Activated CD4-positive, CD25-positive, alpha-beta regulatory T cell treated with anti-CD3 and anti-CD28 coated beads, Interleukin-2, amount 50 U/mL, for 72 hours (primary cell): ENCODE data around the gene VPS54.
"Not testable (repeated sequence)": the region's sequence is repeated elsewhere in the genome, so short reads cannot be mapped to it uniquely, and the experiment has no call there.

Source experiments
- DNase-seq: peaks from one replicate; pipeline ENCODE4 v3.0.0; 2021

VPS54 gene

DNA sequence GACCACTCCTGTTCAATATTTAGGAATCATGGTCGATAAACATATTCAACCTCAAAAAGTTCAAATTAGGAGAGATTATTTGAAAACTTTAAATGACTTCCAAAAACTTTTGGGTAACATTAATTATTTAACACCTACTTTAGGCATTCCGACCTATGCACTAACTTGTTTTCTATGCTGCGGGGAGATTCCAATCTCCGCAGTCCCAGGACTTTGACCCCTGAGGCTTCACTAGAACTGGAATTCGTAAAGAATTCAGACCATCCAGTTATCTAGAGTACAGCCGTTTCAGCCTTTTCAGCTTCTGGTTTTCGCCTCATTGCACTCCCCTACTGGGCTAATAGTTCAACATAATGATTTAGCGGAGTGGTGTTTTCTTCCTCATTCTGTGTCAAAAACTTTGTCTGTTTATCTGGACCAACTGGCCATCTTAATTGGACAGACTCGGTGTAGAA lies 26.1 kb downstream of the VPS54 start:
- DNase-seq: not testable (repeated sequence)

DNA sequence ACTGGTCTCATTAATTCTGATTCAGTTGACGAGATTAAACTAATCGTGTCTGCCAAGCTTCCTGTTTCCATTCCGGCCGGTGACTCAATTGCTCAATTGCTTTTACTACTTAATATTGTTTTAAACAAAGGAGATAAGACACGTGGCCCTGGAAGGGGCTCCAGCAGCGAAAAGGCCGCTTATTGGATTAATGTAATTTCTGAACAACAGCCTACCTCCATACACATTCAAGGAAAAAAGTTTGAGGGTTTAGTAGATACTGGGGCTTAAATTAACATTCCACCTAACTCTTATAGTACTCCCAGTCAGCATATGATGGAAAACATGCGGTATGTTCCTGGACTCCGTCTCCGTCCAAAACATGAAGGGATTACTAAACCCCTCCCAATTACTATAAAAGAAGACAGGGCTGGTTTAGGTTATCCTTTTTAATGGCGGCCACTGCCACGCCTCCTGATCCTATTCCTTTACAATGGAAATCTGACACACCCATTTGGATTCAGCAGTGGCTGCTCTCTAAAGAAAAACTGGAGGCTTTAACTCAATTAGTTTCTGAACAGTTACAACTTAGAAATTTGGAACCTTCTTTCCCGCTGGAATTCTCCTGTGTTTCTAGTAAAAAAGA lies 27.1 kb downstream of the VPS54 start:
- DNase-seq: no peak

DNA sequence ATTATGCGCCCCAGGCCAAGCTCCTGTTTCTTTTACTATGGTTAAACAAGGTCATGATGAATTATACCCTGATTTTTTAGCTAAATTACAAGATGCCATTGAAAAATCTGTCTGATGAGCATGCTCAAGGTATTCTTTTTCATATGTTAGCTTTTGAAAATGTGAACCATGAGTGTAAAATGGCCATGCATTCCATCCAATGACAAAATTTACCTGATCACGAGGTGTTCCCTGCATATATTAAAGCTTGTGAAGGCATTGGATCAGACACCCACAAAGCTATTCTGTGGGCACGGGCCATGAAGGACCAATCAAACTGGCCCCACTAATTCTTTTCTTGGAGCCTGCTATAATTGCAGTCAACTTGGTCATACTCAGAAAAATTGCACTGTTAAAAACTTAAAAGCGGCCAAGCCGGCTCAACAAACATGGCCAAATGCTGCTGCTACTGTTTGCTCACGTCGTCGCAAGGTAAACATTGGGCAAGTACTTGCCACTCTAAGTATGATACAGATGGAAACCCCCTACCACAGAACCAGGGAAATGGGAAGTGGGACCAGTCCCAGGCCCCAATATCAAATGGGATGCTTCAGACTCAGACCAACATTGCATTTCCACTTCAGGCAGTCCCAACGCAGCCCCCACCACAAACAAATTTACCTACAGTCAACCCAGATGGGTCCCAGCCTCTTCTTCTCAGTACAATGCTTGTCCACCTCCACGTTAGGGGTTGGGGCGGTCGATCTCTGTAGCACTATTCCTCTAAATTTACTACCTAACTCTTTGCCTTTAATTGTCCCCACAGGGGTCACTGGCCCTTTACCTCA lies 27.8 kb downstream of the VPS54 start:
- not testable (repeated sequence) for DNase-seq

DNA sequence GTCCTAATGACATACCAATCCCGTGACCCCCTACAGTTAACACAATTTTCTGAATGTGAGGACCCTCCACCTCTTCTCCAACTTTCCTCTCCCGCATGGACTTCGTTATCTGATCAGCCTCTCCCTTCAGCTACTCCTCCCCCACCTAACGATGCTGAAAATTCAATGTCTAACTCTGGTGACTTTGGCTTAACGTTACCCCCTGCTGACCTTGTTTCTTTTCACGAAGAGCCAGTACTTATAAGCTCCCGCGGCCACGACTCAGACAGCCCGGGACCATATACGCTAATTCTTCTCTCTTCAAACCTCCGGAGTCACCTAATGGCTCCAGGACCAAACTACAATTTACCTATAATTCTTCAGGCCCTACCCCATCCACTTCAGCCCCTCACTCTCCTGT lies 29.2 kb downstream of the VPS54 start:
- no peak for DNase-seq

DNA sequence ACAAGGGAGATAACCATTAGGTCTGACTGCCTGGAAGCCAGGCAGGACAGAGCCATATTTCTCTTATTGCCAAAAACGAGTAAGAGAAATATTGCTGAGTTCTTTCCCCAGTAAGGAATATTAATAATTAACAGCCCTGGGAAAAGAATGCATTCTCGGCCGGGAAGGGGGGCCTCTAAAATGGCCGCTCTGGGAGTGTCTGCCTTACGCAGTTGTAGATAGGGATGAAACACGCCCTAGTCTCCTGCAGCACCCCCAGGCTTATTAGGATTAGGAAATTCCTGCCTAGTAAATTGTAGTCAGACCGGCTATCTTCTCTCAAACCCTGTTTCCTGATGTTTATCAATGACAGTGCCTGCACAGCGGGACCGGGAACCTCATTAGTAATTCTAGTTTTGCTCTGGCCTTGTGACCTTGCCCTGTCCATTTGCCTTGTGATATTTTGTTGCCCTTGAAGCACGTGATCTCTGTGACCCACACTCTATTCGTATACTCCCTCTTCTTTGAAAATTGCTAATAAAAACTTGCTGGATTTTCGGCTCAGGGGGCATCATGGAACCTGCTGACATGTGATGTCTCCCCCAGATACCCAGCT lies 30.3 kb downstream of the VPS54 start:
- DNase-seq: not testable (repeated sequence)

DNA sequence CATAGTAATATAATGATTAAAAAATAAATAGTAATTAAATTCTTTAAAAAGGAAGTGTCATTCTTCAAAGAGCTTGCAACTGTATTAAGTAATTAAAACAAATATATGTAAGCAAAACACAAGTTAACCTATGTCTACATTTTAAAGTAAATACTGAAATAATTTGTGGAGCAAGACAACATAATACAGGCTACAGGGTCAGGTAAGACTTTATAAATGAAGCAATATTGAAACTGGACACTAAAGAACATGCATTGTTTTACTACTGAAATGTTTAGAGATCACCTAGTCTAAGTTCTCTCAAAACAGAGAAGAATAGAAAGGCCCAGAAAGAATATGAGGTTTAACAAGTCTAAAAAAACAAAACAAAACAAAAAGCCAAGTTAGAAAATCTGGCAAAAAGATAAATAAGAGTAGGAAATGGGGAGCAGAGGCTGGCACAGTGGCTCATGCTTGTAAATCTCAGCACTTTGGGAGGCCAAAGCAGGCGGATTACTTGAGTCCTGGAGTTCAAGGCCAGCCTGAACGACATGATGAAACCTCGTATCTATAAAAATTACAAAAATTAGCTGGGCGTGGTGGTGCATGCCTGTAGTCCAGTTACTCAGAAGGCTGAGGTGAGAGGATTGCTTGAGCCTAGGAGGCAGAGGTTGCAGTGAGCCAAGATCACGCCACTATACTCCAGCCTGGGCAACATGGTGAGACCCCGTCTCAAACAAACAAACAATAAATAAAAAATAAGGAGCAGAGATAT lies 34.4 kb downstream of the VPS54 start:
- DNase-seq: no peak

DNA sequence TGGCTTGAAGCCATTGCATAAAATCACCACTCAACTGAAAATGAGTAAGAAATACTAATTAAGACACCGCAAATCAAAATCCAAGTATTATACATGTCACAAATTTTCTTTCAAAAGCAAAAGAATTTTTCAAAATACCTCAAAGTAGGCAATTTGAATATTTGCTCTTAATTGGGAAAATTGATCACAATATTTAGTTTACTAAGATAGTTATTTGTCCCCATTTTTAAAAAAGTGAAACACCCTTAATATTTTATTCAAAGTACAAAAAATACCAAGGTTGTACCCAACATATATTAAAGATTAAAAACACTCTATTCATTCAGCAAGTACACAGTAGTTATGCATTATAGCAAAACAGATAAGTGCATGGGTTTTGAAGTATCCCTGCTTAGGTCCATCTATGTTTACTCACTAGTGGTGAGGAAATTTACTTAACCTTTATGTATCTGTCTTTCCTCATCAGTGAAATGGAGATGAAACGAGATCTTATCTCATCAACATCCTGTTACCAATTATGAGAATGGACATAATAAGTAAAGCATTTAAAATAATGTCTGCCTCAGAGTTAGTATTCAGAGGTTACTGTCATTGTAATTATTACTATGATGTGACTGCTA lies 35.1 kb downstream of the VPS54 start:
- no peak for DNase-seq

DNA sequence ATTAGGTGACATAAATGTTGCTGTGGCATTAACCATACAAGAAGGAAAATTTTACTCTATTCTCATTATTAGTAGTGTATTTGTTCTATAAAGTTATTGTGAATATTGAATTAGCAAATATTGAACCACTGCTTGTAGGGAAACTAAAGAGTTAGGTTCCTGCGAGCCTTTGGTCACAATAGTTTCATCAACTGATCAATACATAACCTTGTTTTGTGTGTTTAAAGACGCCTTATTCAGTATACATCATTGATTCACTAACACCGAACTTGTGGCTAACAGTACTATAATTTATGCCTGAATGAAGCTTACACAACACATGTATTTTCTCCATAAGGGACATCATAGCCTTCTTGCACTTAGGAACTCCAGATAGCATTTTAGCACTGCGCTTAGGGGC lies 36.9 kb downstream of the VPS54 start:
- no peak for DNase-seq

DNA sequence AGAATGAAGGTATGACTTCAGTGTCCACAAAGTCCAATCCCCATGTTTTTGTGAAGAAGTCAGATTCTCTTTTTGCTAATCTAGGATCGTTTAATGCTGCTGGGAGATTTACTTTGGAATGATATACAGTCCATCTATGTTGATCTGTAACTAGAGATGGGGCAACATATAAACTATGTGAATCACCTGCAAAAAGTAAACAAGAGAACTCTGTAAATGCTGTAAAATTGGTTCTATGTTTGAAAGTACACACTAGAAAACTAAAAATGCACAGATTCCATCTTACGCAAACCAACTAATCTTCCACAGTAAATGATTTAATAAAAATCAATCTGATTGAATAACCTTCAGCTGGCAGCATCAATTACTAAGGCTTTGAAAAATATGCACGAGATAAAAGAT lies 37.5 kb downstream of the VPS54 start:
- DNase-seq: no peak

DNA sequence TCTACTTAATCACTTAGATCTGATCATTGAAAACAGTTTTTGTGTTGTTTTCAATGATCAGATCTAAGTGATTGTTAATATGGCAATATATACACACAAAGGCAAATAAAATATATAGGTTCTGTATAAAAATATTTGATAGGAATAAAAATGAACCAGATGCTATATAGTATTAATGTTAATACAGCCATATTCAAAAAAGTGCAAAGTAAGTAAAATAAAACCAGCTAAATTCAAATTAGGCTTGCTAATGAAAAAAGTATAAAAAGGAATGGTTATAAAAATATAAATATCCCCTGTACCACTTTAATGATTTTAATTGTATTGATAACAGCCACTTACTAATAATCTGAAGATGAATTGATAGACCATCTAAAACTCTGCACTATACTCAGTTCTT lies 38.4 kb downstream of the VPS54 start:
- no peak for DNase-seq

DNA sequence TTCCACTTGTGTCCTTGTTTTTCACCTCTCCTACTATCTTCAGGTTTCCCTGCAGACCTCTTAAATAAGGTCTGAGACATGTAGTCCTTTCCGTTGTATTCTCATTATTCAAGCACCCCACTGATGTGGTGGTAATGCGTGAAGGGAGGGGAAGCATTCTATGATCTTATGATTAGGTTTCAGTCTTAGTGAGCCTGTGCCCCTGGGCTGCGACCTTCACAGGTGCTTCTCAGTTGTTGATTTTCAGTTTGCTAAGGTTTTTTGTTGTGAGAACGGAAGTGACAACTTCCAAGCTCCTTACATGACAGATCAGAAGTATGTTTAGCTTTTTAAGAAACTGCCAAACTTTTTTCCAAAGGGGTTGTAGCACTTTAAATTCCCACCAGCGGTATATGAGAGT lies 41.3 kb downstream of the VPS54 start:
- DNase-seq: no peak

DNA sequence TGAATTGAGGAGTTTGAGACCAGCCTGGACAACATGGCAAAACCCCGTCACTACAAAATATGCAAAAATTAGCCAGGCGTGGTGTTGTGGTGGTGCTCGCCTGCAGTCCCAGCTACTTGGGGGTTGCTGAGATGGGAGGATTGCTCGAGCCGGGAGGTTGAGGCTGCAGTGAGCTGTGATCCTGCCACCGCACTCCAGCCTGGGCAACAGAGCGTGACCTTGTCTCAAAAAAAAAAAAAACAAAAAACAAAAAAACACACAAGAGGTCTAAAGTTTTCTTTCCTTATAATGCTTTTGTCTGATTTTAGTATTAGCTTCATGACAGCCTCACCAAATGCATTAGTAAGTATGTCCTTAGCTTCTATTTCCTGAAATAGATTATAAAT lies 43.1 kb downstream of the VPS54 start:
- DNase-seq: no peak

DNA sequence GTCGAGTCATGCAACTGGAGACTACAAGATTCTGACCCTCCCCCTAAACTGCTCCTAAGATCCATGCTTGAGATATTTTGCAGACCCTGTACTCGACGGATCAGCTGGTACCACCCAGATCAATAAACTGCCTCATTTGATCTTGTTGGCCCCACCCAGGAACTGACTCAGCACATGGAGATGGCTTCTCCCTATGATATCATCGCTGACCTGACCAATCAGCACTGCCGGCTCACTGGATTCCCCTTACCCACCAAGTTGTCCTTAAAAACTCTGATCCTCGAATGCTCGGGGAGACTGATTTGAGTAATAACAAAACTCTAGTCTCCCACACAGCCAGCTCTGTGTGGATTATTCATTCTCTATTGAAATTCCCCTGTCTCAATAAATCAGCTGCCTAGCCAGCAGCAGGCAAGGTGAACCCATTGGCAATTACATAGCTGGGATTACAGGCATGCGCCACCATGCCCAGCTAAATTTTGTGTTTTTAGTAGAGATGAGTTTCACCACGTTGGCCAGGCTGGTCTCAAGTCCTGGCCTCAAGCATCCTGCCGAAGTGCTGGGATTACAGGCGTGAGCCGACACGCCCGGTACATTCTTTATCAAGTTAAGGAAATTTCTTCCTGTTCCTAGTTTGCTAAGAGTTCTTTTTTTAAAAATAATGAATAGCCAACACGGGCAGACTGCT lies 43.6 kb downstream of the VPS54 start:
- DNase-seq: no peak

DNA sequence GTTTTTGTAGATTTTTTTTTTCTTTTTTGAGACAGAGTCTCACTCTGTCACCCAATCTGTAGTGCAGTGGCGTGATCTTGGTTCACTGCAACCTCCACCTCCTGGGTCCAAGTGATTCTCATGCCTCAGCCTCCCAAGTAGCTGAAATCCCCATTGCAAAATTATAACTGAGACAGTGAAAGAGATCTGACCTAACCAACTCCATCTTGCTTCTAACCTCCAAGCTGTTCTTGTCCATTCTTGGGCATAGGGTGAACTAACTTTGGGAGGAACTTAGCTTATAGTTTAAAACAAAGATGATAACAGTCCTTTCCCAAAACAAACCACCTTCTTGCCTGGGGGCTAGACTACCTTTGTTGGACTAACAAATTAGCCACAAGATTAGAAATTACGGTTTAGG lies 44.2 kb downstream of the VPS54 start:
- not testable (repeated sequence) for DNase-seq

DNA sequence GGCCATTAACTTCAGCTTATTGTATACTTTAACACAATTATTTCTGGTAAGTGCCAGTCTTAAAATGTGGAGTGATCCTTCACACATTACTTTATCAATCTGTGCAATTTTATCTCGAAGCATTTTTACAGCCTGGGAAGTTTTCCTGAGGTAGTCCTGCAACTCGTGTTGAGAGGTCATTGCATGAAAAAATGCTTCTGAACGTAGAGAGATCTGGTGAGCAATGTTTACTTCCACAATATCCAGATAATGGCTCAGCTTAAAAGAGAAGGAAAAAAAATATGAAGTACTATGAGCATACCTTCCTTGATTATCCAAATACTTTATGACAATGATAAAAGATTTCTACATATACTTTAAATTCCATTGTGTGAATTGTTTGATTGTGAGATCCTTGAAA lies 57.0 kb downstream of the VPS54 start:
- DNase-seq: no peak

DNA sequence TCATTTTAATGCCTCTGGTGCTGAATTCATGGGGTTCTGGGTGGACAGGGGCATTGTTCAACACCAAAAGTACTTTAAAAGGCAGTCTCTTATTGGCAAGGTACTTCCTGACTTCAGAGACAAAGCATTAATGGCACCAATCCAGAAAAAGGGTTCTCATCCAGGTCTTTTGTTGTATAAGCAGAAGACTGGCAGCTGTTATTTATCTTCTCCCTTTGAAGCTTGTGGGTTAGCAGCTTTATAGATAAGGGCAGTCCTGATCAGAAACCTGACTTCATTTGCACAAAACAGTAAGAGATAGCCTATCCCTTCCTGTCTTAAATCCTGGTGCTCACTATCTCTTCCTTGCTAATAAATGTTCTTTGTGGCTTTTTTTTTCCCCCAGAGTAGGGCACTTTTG lies 68.8 kb downstream of the VPS54 start:
- DNase-seq: no peak

DNA sequence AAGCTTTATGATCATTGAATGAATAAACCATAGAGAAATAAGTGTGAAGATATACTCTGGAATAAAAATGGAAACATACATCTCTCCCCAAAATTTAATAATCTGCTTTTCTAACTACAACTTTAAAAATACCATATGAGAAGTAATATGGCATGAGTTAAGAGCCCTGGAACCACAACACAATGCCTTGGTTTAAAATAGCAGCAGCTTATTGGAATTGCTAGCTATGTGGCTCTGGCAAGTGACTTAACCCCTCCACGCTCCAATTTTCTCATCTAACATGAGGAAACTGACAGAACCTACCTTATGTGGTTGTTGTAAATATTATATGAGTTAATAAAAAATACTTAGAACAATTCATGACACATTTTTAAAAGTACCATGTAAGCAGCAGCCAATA lies 76.4 kb downstream of the VPS54 start:
- no peak for DNase-seq

DNA sequence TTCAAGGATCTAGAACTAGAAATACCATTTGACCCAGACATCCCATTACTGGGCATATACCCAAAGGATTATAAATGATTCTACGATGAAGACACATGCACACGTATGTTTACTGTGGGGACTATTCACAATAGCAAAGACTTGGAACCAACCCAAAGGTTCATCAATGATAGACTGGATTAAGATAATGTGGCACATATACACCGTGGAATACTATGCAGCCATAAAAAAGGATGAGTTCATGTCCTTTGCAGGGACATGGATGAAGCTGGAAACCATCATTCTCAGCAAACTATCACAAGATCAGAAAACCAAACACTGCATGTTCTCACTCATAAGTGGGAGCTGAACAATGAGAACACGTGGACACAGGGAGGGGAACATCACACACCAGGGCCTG lies 87.1 kb downstream of the VPS54 start:
- DNase-seq: not testable (repeated sequence)

DNA sequence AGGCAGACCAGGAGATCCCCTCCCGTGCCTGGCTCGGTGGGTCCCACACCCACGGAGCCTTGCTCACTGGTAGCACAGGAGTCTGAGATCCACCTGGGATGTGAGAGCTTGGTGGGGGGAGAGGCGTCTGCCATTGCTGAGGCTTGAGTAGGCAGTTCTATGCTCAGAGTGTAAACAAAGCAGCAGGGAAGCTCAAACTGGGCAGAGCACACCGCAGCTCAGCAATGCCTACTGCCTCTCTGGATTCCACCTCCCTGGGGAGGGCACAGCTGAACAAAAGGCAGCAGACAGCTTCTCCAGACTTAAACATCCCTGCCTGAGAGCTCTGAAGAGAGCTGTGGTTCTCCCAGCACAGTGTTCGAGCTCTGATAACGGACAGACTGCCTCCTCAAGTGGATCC lies 92.4 kb downstream of the VPS54 start:
- no peak for DNase-seq

DNA sequence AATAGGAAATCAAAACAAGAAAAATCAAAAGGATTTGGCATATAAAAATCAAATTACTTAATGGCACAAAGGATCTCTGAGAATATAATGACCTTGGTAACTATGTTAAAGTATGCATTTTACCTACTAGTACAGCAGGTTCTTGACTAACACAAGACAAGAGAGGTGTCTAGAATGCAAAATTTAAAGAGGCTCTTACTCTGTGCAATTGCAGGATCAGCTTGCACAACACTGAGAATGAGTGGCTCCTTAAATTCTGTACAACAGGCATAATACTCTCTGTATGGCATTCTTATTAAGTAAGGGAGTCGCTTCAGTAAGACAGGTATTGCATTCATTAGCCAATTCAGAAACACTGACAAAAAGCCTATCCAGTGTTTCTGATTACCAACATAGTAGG lies 104.9 kb downstream of the VPS54 start:
- DNase-seq: no peak

DNA sequence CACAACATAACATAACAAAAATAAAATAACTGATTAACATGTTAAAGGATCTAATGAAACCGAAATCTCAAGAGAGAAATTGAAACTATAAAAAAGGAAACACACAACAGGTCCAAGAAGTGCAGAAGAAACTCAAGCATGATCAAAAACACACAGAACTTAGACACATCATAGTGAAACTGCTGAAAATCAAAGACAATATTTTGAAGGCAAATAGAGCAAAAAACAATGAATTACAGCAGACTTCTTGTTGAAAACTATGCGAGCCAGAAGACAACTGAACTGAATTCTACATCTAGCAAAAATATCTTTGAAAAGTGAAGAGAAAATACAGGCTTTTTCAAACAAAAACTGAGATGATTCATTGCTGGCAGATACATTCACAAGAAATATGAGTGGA lies 116.2 kb downstream of the VPS54 start:
- no peak for DNase-seq

DNA sequence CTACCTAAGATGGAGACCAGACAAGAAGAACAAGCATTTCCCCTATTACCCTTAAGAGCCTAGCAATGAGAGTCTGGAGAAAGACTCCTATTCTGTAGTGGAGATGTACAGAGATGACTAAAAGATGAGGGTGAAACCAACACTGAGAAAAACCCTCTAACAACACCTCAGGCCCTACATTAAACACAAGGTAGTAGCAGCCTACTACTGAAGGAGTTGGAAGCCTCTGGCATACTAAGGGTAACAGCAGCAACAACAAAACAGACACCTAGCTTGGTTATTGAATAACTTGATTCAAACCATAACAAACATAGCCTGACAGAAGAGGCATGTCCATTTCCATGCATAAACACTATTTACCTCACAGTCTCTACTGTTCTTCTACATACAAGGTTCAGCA lies 117.1 kb downstream of the VPS54 start:
- no peak for DNase-seq
